HFF-Myc (cell line): ENCODE results near the gene DSP.

Source experiments
- DNase-seq: peaks from one replicate; pipeline ENCODE4 v3.0.0-alpha.2; 2011; ENCODE audit warnings: low read depth; ENCODE audit errors: extremely low read depth
- H3K4me3 ChIP-seq: replicated peaks from 2 replicates; pipeline ENCODE4 v1.5.1; 2011; ENCODE audit warnings: low read depth, mild to moderate bottlenecking, control low read depth, low read length
- TF ChIP-seq, protein P1 (sequence below): IDR thresholded peaks from 2 replicates; pipeline ENCODE4 v1.5.1; 2012; ENCODE audit warnings: mild to moderate bottlenecking, low read depth, low read length, control low read depth; ENCODE audit errors: missing control alignments

DSP gene

GRCh38 chr6:7502743-7503142 is 38.7 kb upstream of the DSP start:
- no peak overlapping the region for H3K4me3 ChIP-seq
- no peak for DNase-seq
- TF ChIP-seq, protein P1, sequence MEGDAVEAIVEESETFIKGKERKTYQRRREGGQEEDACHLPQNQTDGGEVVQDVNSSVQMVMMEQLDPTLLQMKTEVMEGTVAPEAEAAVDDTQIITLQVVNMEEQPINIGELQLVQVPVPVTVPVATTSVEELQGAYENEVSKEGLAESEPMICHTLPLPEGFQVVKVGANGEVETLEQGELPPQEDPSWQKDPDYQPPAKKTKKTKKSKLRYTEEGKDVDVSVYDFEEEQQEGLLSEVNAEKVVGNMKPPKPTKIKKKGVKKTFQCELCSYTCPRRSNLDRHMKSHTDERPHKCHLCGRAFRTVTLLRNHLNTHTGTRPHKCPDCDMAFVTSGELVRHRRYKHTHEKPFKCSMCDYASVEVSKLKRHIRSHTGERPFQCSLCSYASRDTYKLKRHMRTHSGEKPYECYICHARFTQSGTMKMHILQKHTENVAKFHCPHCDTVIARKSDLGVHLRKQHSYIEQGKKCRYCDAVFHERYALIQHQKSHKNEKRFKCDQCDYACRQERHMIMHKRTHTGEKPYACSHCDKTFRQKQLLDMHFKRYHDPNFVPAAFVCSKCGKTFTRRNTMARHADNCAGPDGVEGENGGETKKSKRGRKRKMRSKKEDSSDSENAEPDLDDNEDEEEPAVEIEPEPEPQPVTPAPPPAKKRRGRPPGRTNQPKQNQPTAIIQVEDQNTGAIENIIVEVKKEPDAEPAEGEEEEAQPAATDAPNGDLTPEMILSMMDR, result no peak

DNA sequence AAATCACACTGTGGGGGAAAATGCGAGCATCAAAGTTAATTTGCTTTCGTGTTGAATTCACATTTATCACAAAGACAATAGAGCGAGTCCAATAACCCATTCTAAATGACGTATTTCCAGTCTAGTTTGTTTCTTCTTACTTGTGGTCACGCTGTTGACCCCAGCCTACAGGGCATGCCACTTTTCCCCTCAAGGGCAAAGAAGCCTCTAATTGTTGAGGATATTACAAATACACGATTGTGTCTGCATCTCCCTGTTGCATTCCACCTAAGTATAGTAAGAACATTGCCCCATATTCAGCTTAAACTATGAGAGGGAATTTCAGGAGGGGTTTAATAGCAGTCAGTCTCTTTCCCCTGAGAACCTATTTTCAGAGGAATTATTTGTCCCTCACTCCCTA is 37.4 kb upstream of the DSP start:
- H3K4me3 ChIP-seq, result no peak overlapping the region
- no peak for DNase-seq
- TF ChIP-seq, protein P1, result no peak

GRCh38 chr6:7505189-7505699 is 36.2 kb upstream of the DSP start:
- H3K4me3 ChIP-seq, result no peak overlapping the region
- TF ChIP-seq, protein P1, result no peak
- peak; percentile 20 for DNase-seq

DNA sequence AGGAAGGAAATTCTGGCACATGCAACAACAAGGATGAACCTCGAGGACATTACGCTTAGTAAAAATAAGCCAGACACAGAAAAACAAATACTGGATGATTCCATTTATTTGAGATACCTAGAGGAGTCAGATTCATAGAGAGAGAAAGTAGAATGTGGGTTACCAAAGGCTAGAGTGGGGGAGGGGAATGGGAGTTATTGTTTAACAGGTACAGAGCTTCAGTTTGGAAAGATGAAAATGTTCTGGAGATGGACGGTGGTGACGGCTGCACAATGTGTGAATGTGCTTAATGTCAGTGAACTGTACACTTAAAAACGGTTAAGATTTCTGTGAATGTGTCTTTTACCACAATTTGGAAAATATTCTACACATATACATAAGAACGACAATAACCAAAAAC is 33.9 kb upstream of the DSP start:
- H3K4me3 ChIP-seq, result no peak overlapping the region
- TF ChIP-seq, protein P1, result no peak
- DNase-seq, result no peak

- DNase-seq, result no peak
- H3K4me3 ChIP-seq, result no peak overlapping the region
- TF ChIP-seq, protein P1, result no peak
Measured at GRCh38 chr6:7512320-7512719, 29.2 kb upstream of the DSP start.

- H3K4me3 ChIP-seq, result no peak overlapping the region
- TF ChIP-seq, protein P1, result no peak
- no peak for DNase-seq
Measured at GRCh38 chr6:7513529-7513928, 27.9 kb upstream of the DSP start.

GRCh38 chr6:7515363-7515762 is 26.1 kb upstream of the DSP start:
- H3K4me3 ChIP-seq, result no peak overlapping the region
- TF ChIP-seq, protein P1, result no peak
- no peak for DNase-seq
